Measurements from ENCODE around the gene ANXA5.

ANXA5 gene

GRCh38 chr4:121642876-121643585, 53.7 kb downstream of the ANXA5 start:
- DNase-seq (ENCODE audit: low read depth in 3 of 3), result no peak

GRCh38 chr4:121642292-121642691, 54.5 kb downstream of the ANXA5 start:
- DNase-seq (ENCODE audit: low read depth in 3 of 3), result no peak

GRCh38 chr4:121633653-121634052, 63.1 kb downstream of the ANXA5 start:
- no peak for DNase-seq (ENCODE audit: low read depth in 3 of 3)

GRCh38 chr4:121632636-121633035, 64.1 kb downstream of the ANXA5 start:
- DNase-seq (ENCODE audit: low read depth in 3 of 3), result no peak
